ENCODE data around the gene CATSPERZ. TPM values are rescaled to one million over a fixed set of nuclear protein-coding genes. Genes with fewer than 3 reads are reported as not detected.

Gene CATSPERZ
- total and polyA plus RNA-seq, 2 experiments from 2014 or later, result 0.46 TPM; not detected in 1

DNA sequence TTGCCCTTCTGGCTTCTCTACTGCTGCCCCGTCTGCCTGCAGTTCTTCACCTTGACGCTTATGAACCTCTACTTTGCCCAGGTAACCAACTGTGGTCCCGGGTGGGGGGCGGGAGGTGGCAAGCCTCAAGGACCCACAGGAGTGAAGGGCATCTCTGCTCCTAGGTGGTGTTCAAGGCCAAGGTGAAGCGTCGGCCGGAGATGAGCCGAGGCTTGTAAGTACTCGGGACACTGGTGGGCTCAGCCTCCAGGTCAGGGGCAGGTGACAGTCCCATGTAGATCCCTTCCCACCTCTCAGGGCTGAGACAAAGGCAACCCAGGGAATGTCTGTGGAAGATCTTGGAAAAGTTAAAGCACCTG, 13.4 kb upstream of the CATSPERZ start:
- Histone ChIP-seq H3K27me3 (peaks cover 22% of the 10 kb centered on the region), H3K36me3 (replicated peaks; ENCODE audit: insufficient read depth, low read depth) (no peaks in the 10 kb centered on the region), H3K4me1 (ENCODE audit: insufficient read depth) (peaks cover 12% of the 10 kb centered on the region), H4K20me1 (ENCODE audit: insufficient read depth, poor library complexity, severe bottlenecking) (no peaks in the 10 kb centered on the region), H2AFZ (no peak overlapping the region), H3K9me3 (ENCODE audit: low read depth) (no peaks in the 10 kb centered on the region), H3K27ac (no peak overlapping the region), H3K4me2 (no peak overlapping the region), H3K4me3 (no peak overlapping the region), H3K79me2 (peaks cover 13% of the 10 kb centered on the region), H3K9me2 (replicated peaks; ENCODE audit: insufficient read depth) (no peaks in the 10 kb centered on the region)
- TF ChIP-seq EZH2phosphoT487 (IDR thresholded peaks at IDR 0.05; ENCODE audit: low read depth, severe bottlenecking, unreplicated experiment) (no peak), EZH2 (IDR thresholded peaks at IDR 0.05; ENCODE audit: borderline replicate concordance) (no peak)
- TF ChIP-seq, protein P1, sequence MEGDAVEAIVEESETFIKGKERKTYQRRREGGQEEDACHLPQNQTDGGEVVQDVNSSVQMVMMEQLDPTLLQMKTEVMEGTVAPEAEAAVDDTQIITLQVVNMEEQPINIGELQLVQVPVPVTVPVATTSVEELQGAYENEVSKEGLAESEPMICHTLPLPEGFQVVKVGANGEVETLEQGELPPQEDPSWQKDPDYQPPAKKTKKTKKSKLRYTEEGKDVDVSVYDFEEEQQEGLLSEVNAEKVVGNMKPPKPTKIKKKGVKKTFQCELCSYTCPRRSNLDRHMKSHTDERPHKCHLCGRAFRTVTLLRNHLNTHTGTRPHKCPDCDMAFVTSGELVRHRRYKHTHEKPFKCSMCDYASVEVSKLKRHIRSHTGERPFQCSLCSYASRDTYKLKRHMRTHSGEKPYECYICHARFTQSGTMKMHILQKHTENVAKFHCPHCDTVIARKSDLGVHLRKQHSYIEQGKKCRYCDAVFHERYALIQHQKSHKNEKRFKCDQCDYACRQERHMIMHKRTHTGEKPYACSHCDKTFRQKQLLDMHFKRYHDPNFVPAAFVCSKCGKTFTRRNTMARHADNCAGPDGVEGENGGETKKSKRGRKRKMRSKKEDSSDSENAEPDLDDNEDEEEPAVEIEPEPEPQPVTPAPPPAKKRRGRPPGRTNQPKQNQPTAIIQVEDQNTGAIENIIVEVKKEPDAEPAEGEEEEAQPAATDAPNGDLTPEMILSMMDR (IDR thresholded peaks at IDR 0.05; ENCODE audit: poor library complexity), result no peak
- no peak for DNase-seq (ENCODE audit: low spot score)
- 93% methylated on average over 9 of the region's 9 CpGs for WGBS (ENCODE audit: low lambda C conversion rate, missing lambda C conversion rate)

DNA sequence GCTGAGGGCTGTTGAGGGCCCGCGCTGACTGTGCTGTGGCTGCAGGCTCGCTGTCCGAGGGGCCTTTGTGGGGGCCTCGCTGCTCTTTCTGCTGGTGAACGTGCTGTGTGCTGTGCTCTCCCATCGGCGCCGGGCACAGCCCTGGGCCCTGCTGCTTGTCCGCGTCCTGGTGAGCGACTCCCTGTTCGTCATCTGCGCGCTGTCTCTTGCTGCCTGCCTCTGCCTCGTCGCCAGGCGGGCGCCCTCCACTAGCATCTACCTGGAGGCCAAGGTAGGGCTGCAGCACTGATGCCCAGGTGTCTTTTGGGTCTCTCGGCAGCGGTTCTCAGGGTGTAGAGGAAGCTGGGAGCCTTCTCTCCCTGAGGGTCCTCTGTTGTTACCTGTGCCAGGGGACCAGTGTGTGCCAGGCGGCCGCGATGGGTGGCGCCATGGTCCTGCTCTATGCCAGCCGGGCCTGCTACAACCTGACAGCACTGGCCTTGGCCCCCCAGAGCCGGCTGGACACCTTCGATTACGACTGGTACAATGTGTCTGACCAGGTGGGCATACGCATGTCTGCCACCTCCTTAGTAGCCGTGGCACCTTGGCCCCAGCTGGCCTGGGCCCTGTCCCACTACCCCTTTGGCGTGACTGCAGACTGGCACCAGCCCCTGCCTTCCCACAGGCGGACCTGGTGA, 12.3 kb upstream of the CATSPERZ start:
- peaks cover 16% of the 10 kb centered on the region for H3K4me1 ChIP-seq (ENCODE audit: insufficient read depth)
- WGBS (ENCODE audit: low lambda C conversion rate, missing lambda C conversion rate), result 97% methylated on average over 33 of the region's 33 CpGs
- H3K27me3 ChIP-seq, result peaks cover 33% of the 10 kb centered on the region
- no peak for TF ChIP-seq EZH2 (IDR thresholded peaks at IDR 0.05; ENCODE audit: borderline replicate concordance)
- TF ChIP-seq, protein P1 (IDR thresholded peaks at IDR 0.05; ENCODE audit: poor library complexity), result no peak
- TF ChIP-seq EZH2phosphoT487 (IDR thresholded peaks at IDR 0.05; ENCODE audit: low read depth, severe bottlenecking, unreplicated experiment), result no peak
- no peak overlapping the region for H3K4me2 ChIP-seq
- H2AFZ ChIP-seq, result no peak overlapping the region
- no peaks in the 10 kb centered on the region for H3K9me2 ChIP-seq (replicated peaks; ENCODE audit: insufficient read depth)
- no peak for DNase-seq (ENCODE audit: low spot score)
- no peak overlapping the region for H3K27ac ChIP-seq
- H3K4me3 ChIP-seq, result no peak overlapping the region
- H3K9me3 ChIP-seq (ENCODE audit: low read depth), result no peaks in the 10 kb centered on the region
- no peaks in the 10 kb centered on the region for H3K36me3 ChIP-seq (replicated peaks; ENCODE audit: insufficient read depth, low read depth)
- H3K79me2 ChIP-seq, result peaks cover 13% of the 10 kb centered on the region
- H4K20me1 ChIP-seq (ENCODE audit: insufficient read depth, poor library complexity, severe bottlenecking), result no peaks in the 10 kb centered on the region

DNA sequence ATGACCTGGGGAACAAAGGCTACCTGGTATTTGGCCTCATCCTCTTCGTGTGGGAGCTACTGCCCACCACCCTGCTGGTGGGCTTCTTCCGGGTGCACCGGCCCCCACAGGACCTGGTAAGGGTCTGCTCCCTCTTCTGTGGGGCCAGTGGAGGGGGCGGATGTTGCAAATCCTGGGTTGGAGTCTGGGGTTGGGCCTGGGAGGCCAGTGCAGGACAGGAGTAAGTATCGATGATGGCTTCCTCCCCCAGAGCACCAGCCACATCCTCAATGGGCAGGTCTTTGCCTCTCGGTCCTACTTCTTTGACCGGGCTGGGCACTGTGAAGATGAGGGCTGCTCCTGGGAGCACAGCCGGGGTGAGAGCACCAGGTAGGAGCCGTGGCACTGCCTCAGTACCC, 11.8 kb upstream of the CATSPERZ start:
- Histone ChIP-seq H3K4me1 (ENCODE audit: insufficient read depth) (peaks cover 16% of the 10 kb centered on the region), H2AFZ (no peak overlapping the region), H3K9me2 (replicated peaks; ENCODE audit: insufficient read depth) (no peaks in the 10 kb centered on the region), H3K9me3 (ENCODE audit: low read depth) (no peaks in the 10 kb centered on the region), H3K36me3 (replicated peaks; ENCODE audit: insufficient read depth, low read depth) (no peaks in the 10 kb centered on the region), H3K27ac (no peak overlapping the region), H3K79me2 (peaks cover 7% of the 10 kb centered on the region), H4K20me1 (ENCODE audit: insufficient read depth, poor library complexity, severe bottlenecking) (no peaks in the 10 kb centered on the region), H3K4me3 (no peak overlapping the region), H3K27me3 (peaks cover 38% of the 10 kb centered on the region), H3K4me2 (no peak overlapping the region)
- WGBS (ENCODE audit: low lambda C conversion rate, missing lambda C conversion rate), result 93% methylated on average over 5 of the region's 9 CpGs
- no peak for TF ChIP-seq EZH2phosphoT487 (IDR thresholded peaks at IDR 0.05; ENCODE audit: low read depth, severe bottlenecking, unreplicated experiment)
- TF ChIP-seq, protein P1 (IDR thresholded peaks at IDR 0.05; ENCODE audit: poor library complexity), result no peak
- TF ChIP-seq EZH2 (IDR thresholded peaks at IDR 0.05; ENCODE audit: borderline replicate concordance), result no peak
- no peak for DNase-seq (ENCODE audit: low spot score)

Data from hepatocyte (in vitro differentiated cells).